Endothelial cell of hepatic sinusoid (primary cell): Measurements from ENCODE around the gene TM9SF4.
"Not testable (repeated sequence)": the region's sequence is repeated elsewhere in the genome, so short reads cannot be mapped to it uniquely, and the experiment has no call there.

ENCODE experiments used
- in situ Hi-C: cut with HindIII; loops from 2 replicates; pipeline ENCODE4 v1.10.0; 2017; ENCODE audit warnings: low sequenced_read_pairs

TM9SF4 gene

DNA sequence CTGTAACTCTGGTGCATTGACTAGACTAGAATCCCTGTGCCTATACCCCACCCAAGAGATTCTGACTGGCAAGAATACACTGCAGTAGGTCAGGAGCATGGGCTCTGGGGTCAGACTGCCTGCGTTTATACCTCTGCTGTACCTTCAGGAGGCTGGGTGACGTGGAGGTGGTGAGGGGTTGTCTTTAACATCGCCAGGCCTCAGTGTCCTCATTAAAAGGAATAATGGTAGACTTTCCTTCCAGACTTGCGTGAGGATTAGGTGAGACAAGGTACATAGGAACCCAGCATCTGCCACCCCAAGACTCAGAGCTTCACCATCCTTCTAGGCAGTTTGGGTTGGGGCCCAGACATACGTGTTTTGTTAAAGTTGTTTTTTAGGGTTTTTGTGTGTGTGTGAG, 44.3 kb downstream of the TM9SF4 start:
- in situ Hi-C loops: loop anchor here (5.0 to 10.0 kb wide), 2 partner anchors 34 to 69 kb away; no protein-coding TSS in a partner anchor

DNA sequence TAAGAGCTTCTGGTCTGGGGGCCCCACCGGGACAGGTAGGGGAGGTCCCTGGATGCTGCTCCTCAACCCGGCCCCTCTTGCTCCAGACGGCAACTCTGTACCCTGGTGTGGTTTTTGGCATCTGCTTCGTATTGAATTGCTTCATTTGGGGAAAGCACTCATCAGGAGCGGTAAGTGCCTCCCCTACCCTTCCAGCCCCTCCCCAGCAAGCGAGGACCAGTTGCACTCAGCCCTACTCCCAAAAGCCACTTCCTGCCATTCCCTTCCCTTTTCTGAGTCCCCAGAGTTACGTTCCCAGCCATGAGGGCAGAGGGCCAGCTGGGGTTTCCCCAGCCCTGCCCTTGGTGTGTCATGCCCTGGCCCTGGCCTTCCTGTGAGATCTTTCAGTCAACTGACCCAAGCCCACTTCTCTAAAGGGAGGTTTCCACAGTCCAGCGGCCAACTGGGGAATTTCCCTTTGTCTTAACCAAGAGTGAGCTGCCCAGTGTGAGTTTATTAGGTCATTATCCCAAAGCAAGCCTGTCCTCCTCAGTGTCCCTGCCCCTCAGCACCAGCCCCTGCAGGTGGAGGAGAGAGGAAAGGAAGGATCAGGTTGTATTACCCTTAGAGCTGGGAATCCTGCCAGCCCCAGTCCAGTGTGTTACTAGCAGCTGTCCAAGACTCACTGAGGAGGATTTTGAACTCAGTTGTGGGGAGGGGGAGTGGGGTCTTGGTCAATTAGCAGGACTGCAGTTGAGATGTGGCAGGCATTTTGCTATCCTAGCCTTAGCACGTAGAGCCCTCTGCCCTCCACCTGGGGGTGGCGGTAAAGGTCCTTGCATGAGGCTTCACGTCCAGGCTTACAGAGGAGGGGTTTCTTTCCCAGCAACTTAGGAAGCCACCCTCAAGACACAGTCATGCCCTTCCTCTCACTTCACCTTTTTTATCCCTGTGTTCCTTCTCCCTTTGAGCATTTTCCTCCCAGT, 45.8 kb downstream of the TM9SF4 start:
- in situ Hi-C loops: loop anchor here (10.0 kb wide), 1 partner anchor 70 kb away; no protein-coding TSS in a partner anchor

DNA sequence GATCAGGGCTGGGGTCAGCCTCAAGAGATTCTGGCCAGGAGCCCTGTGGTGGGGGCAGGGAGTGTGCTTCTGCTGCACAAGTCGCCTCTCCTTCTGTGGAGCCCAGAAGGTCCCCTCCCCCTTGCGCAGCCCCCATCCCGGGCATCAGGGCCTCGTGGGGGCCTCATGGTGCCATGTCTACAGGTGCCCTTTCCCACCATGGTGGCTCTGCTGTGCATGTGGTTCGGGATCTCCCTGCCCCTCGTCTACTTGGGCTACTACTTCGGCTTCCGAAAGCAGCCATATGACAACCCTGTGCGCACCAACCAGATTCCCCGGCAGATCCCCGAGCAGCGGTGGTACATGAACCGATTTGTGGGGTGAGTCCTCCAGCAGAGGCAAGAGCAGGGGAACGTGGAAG, 48.1 kb downstream of the TM9SF4 start:
- in situ Hi-C loops: loop anchor here (10.0 kb wide), 1 partner anchor 73 kb away; no protein-coding TSS in a partner anchor

DNA sequence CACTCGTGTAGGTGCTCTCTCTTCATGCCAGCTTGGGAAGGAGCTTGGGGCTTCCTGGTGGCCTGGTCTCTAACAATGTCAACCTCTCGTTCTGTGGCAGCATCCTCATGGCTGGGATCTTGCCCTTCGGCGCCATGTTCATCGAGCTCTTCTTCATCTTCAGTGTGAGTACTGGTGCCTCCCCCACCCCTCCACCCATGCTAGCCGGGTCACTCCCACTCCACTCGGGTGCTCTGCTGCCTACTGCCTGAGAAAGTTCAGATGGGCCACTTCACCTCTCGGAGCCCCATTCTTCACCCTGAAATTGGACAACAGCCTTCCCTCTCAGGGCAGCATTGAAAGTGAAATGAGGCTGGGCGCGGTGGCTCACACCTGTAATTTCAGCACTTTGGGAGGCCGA, 48.8 kb downstream of the TM9SF4 start:
- in situ Hi-C loops: loop anchor here (10.0 kb wide), 1 partner anchor 74 kb away; no protein-coding TSS in a partner anchor

DNA sequence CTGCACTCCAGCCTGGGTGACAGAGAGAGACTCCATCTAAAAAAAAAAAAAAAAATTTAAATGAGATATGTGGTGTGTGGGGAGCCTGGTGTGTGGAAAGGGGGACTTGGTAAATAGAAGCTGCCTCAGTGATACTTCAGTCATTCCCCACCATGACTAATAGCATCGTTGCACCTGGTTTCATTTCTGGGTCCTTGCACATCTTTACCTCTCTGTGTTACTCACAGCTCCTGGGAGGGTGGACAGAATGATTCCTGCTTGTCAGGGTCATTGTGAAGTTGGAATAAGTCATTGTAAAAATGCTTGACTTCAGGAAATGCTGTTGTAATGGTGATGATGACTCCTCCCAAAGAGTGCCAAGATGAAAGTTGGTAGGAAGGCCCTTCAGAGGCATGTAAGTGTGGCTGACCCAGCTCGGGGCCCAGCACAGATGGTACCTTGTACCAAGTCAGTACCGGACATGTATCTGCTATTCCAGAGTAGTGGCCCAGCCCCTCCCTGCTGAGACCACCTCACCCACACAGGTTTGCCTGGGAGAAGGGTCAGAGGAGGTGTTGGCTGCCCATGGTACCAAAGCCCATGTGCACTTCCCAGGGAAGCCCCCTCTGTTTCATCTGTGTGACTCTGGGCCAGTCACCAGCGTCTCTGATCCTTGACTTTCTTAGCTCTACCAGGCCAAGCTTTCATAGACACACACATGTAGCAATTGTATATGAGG, 49.6 kb downstream of the TM9SF4 start:
- in situ Hi-C loops: loop anchor here (10.0 kb wide), 1 partner anchor 74 kb away; no protein-coding TSS in a partner anchor

DNA sequence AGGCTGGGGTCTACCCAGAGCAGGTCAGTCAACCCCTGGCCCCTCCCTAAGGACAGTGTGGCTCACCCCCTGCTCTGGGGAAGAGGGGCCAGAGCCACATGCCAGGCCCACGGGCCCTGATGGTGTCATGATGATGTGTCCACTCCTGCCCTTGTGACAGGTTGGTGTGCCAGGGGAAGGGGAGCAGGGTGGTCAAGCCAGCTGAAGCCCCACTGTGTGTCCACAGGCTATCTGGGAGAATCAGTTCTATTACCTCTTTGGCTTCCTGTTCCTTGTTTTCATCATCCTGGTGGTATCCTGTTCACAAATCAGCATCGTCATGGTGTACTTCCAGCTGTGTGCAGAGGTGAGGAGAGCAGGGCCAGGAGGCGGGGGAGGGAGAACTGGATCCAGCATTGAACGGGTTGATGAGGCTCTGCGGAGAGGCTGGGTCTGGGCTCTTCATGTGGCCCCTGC, 50.3 kb downstream of the TM9SF4 start:
- in situ Hi-C loops: loop anchor here (10.0 kb wide), 1 partner anchor 75 kb away; no protein-coding TSS in a partner anchor

DNA sequence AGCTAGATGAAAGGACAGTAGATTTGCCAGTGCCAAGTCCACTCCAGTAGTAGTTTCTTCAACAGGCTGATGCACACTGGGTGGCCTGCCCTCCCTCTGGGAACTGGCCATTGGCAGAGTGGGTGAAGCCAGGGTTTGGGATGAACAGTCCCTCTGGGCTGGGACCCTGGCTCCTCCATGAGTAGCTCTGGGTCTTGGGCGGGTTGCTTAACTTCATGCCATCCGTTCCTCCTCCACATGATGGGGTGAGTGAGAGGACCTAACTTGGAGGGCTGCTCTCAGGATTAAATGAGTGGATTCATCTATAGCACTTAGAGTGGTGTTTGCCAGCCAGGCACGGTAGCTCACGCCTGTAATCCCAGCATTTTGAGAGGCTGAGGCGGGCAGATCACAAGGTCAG, 50.8 kb downstream of the TM9SF4 start:
- in situ Hi-C loops: no loop called here

DNA sequence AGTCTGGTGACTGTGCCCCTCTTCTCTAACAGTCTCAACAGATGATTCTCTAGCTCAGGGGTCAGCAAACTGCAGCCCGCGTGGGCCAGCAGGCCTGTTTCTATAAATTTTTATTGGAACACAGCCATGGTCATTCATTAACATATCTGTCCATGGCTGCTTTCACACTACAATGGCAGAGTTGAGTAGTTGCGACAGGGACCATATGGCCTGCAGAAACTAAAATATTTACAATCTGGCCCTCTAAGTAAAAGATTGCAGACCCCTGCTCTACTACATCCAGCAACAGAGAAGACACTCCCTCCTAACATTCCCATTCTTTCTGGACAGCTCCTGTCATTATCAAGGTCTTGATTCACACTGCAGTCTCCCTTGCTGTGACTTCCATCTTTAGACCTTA, 52.8 kb downstream of the TM9SF4 start:
- in situ Hi-C loops: no loop called here

DNA sequence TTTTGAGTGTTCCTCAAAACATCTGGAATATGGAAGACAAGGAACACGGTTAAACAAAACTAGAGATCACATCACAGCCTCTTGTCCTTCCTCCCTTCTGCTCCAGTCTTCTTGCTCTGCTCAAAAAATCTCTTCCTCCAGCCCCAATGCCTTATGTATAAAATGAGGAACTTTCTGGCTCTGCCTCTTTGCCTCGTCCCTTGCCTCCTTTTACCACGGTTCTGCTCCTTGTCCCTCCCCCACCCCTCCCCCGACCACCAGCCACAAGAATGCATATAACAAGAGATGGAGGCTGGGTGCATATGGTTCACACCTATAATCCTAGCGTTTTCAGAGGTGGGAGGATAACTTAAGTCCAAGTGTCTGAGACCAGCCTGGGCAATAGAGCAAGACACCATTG, 54.4 kb downstream of the TM9SF4 start:
- in situ Hi-C loops: no loop called here

DNA sequence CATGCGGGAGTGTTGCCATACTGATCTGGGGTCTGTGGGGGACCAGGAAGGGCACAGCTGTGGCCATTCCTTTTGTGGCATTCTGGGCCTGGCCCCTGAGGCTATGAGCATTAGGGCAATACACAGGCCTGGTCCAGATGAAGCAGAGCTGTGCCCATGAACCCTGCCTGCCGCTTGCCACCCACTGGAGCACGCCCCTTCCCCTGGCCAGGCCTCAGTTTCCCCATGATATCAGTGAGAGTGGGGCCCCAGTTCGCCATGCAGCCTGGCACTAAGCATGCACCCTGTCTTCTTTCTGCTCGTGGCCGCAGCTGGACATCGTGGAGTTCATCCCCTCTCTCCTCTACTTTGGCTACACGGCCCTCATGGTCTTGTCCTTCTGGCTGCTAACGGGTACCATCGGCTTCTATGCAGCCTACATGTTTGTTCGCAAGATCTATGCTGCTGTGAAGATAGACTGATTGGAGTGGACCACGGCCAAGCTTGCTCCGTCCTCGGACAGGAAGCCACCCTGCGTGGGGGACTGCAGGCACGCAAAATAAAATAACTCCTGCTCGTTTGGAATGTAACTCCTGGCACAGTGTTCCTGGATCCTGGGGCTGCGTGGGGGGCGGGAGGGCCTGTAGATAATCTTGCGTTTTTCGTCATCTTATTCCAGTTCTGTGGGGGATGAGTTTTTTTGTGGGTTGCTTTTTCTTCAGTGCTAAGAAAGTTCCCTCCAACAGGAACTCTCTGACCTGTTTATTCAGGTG, 55.6 kb downstream of the TM9SF4 start:
- in situ Hi-C loops: no loop called here

DNA sequence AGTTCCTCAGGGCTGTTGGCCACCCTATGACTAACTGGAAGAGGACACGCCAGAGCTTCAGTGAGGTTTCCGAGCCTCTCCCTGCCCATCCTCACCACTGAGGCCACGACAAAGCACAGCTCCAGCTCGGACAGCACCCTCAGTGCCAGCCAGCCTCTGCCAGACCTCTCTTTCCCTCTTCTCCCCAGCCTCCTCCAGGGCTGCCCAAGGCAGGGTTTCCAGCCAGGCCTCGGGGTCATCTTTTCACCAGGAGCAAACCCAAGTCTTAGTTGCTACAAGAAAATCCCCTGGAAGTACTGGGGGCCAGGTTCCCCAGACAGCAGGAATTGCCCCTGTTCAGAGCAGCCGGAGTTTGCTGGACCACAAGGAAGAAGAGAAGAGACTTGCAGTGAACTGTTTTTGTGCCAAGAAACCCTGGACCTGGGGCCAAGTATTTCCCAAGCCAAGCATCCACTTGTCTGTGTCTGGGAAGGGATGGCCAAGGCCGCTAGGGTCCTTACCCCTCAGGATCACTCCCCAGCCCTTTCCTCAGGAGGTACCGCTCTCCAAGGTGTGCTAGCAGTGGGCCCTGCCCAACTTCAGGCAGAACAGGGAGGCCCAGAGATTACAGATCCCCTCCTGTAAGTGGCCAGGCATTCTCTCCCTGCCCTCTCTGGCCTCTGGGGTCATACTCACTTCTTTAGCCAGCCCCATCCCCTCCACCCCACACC, 56.5 kb downstream of the TM9SF4 start:
- in situ Hi-C loops: no loop called here

DNA sequence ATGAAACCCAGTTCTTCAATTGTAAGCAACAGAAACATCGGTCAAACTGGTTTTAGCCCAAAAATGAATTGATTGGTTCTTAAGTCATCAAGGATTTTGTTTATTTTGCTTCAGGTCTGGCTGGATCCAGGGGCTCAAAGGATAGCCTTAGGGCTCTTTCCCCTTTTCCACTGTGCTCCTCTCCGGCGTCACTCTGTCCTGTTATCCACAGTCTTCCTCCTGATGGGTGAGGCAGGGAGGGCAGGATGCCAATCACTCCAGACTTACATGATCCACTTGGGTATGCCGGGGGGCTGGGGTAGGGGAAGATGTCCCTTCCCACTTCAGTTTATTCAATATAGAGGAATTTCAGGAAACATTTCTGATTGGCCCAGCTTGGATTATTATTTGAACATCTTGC, 58.0 kb downstream of the TM9SF4 start:
- in situ Hi-C loops: no loop called here

DNA sequence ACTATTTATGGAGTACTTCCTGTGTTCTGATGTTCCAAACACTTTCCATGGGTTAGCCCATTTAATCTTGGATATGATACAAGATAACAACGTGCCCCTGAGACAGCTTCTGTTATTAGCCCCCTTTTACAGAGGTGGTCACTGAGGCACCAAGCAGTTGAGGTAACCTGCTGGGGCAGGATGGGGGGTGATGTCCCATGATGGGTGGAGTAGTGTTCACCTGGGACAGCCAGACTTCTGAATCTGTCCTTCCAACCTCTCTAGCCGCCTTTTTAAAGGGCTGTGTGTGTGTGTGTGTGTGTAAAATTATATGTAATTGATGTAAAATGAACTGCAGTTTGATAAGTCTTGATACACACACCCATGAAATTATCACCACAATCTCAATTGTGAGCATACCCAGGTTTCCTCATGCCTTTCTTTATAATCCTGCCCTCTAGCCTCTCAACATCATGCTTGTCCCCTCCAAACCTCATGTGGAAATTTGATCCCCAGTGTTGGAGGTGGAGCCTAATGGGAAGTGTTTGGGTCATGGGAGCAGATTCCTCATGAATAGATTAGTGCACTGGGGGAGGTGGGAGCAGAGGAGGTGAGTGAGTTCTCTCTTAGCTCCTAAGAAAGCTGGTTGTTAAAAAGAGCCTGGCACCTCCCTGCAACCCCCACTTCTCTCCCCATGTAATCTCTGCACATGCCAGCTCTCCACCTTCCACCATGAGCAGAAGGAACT, 58.8 kb downstream of the TM9SF4 start:
- in situ Hi-C loops: no loop called here

DNA sequence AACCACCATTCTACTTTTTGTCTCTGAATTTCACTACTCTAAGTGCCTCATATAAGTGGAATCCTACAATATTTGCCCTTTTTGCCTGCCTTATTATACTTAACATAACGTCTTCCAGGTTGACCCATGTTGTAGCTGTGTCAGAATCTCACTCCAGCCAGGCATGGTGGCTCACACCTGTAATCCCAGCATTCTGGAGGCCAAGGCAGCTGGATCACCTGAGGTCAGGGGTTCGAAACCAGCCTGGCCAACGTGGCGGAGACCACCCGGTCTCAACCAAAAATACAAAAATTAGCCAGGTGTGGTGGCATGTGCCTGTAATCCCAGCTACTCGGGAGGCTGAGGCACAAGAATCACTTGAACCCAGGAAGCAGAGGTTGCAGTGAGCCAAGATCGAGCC, 68.2 kb downstream of the TM9SF4 start:
- in situ Hi-C loops: not testable (repeated sequence)

DNA sequence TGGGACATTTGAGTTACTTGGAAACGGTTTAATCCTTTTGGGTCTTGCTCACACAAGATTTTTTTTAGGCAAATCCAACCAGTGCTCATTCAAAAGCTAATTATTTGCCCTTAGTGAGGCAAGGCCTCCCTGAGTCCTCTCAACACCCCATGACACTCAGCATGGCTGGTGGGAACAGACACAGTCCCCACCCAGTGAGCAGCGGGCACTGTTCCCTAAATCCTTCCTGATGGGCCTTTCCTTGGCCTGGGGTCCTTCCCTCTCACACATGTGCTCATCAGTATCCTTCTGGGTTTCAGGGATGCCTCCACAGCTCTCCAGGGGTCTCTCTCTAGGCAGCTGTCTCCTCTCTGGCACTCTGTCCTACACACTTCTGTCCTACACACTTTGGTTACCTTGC, 70.0 kb downstream of the TM9SF4 start:
- in situ Hi-C loops: no loop called here

DNA sequence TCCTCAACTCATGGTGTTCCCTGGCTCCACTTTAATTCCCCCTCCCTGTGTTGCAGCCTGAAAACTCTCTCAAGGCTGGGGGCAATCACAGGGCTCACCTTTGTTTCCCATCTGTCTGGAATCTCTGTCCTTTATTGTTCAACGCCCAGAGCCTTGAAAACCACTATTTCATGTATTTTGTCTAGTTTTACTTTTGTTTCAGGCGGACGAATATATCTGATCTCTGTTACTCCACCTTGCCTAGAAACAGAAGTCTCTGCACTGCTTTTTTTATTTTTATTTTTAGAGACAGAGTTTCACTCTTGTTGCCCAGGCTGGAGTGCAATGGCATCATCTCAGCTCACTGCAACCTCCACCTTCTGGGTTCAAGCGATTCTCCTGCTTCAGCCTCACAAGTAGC, 70.4 kb downstream of the TM9SF4 start:
- in situ Hi-C loops: loop anchor here (10.0 kb wide), 1 partner anchor 95 kb away; no protein-coding TSS in a partner anchor

DNA sequence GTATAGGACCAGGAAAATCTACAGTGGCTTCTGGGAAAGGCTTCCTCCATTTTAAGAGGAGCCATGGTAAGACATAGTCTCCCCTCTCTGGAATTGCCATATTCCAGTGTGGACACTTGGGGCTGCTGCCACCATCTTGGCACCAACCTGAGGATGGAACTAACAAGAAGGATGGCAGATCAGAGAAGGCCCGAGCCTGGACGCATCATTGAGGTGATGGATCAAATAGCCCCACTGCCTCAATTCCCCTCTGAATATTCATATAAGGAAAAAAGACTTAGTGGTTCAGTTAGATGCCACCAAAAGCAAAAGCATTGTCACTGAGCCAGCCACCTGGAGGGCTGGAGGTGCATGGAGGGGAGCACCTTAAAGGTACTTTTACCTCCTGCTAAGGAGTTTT, 72.1 kb downstream of the TM9SF4 start:
- in situ Hi-C loops: loop anchor here (10.0 kb wide), 1 partner anchor 97 kb away; no protein-coding TSS in a partner anchor

DNA sequence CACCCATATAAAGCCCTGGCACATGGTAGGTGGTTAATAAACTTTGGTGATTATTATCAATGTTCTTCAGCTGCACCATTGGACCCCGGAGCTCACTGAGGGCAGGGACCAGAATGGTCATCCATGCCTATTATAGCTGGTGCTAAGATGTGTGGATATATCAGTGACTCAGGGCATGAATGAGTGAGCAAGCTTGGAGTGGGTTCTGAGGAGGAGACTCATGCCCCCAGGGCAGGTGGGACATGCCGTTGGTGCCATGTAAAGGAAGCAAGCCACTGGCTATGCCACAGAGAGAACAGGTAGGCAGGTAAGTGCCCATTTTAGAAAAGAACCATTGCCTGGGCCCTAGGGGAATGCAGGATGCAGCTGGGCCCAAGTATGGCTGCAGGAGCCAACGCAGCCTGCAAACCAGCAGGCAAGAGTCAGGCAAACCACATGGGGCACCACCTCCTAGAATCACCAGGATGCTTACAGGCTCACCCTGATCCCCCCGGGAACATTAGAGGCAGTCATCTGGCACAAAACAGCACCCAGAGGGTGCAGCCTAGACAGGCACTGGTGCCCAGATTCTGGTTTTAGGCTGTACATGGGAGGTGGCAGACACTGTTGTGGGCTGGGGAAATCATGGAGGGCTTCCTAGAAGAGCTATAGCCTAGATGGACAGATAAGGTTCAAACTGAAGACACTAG, 74.6 kb downstream of the TM9SF4 start:
- in situ Hi-C loops: loop anchor here (10.0 kb wide), 1 partner anchor 99 kb away; no protein-coding TSS in a partner anchor
